Parathyroid adenoma (tissue), 2 donors: Measurements from ENCODE around the gene IRF7.

ENCODE experiments used
- H2AFZ ChIP-seq: fragments of 300-600 bp; sonication (generic); one replicate; pipeline ENCODE4 v1.7.0; 2017; ENCODE audit warnings: antibody characterized with exemption, mild to moderate bottlenecking
- H3K27ac ChIP-seq: fragments of 300-600 bp; sonication (generic); one replicate; pipeline ENCODE4 v1.7.0; 2017
- H3K27me3 ChIP-seq: fragments of 300-600 bp; sonication (generic); one replicate; pipeline ENCODE4 v1.7.0; 2017; ENCODE audit warnings: low read length; ENCODE audit not compliant: control insufficient read depth, insufficient read depth
- H3K36me3 ChIP-seq: fragments of 300-600 bp; sonication (generic); one replicate; pipeline ENCODE4 v1.7.0; 2017; ENCODE audit warnings: low read length; ENCODE audit not compliant: control insufficient read depth, insufficient read depth
- H3K4me1 ChIP-seq: fragments of 300-600 bp; sonication (generic); one replicate; pipeline ENCODE4 v1.7.0; 2017; ENCODE audit warnings: control low read depth
- H3K4me2 ChIP-seq: fragments of 300-600 bp; sonication (generic); one replicate; pipeline ENCODE4 v1.7.0; 2017; ENCODE audit warnings: low read length
- H3K4me3 ChIP-seq: fragments of 300-600 bp; sonication (generic); one replicate; pipeline ENCODE4 v1.7.0; 2017; ENCODE audit warnings: low read depth, low read length
- H3K79me2 ChIP-seq: fragments of 300-600 bp; sonication (generic); one replicate; pipeline ENCODE4 v1.7.0; 2017; ENCODE audit warnings: control low read depth
- H3K9ac ChIP-seq: fragments of 300-600 bp; sonication (generic); one replicate; pipeline ENCODE4 v1.7.0; 2017; ENCODE audit warnings: mild to moderate bottlenecking
- H3K9me3 ChIP-seq: fragments of 300-600 bp; sonication (generic); one replicate; pipeline ENCODE4 v1.7.0; 2017; ENCODE audit warnings: low read length; ENCODE audit not compliant: control insufficient read depth
- CTCF ChIP-seq: fragments of 300-600 bp; sonication (generic); IDR thresholded peaks from one replicate; pipeline ENCODE4 v1.7.0; 2017; ENCODE audit warnings: antibody characterized with exemption, mild to moderate bottlenecking
- donor health status: primary hyperparathyroidism.

Gene IRF7

GRCh38 chr11:608791-609251 lies 6.9 kb downstream of the IRF7 start:
- Histone ChIP-seq H3K9ac (no peak overlapping the region), H3K27me3 (no peaks in the 10 kb centered on the region), H3K27ac (no peak overlapping the region), H2AFZ (no peak overlapping the region), H3K4me2 (no peak overlapping the region), H3K4me1 (no peaks in the 10 kb centered on the region), H3K9me3 (no peaks in the 10 kb centered on the region), H3K4me3 (no peak overlapping the region), H3K36me3 (no peaks in the 10 kb centered on the region), H3K79me2 (no peaks in the 10 kb centered on the region)
- no peak for TF ChIP-seq CTCF

- Histone ChIP-seq H3K36me3 (no peaks in the 10 kb centered on the region), H3K27ac (no peak overlapping the region), H3K27me3 (no peaks in the 10 kb centered on the region), H3K79me2 (no peaks in the 10 kb centered on the region), H3K9me3 (no peaks in the 10 kb centered on the region), H3K4me1 (no peaks in the 10 kb centered on the region), H2AFZ (no peak overlapping the region), H3K4me2 (no peak overlapping the region), H3K4me3 (no peak overlapping the region), H3K9ac (no peak overlapping the region)
- TF ChIP-seq CTCF, result no peak
These were observed 7.6 kb downstream of the IRF7 start for GRCh38 chr11:607971-608659.

GRCh38 chr11:607020-607780 lies 8.6 kb downstream of the IRF7 start:
- Histone ChIP-seq H3K79me2 (no peaks in the 10 kb centered on the region), H3K4me1 (no peaks in the 10 kb centered on the region), H3K9ac (no peak overlapping the region), H3K4me2 (no peak overlapping the region), H2AFZ (no peak overlapping the region), H3K9me3 (no peaks in the 10 kb centered on the region), H3K27ac (no peak overlapping the region), H3K4me3 (no peak overlapping the region), H3K27me3 (no peaks in the 10 kb centered on the region), H3K36me3 (no peaks in the 10 kb centered on the region)
- no peak for TF ChIP-seq CTCF

GRCh38 chr11:606245-606644 lies 9.5 kb downstream of the IRF7 start:
- Histone ChIP-seq H3K4me1 (no peaks in the 10 kb centered on the region), H3K79me2 (no peaks in the 10 kb centered on the region), H2AFZ (no peak overlapping the region), H3K9ac (no peak overlapping the region), H3K36me3 (no peaks in the 10 kb centered on the region), H3K27ac (no peak overlapping the region), H3K9me3 (no peaks in the 10 kb centered on the region), H3K4me2 (no peak overlapping the region), H3K4me3 (no peak overlapping the region), H3K27me3 (no peaks in the 10 kb centered on the region)
- no peak for TF ChIP-seq CTCF
